HG03097 (cell line): ENCODE results near the gene RGS7.
"Not testable (repeated sequence)": the region's sequence is repeated elsewhere in the genome, so short reads cannot be mapped to it uniquely, and the experiment has no call there.

Source experiments
- ATAC-seq: cut with Tn5 transposase; IDR thresholded peaks from one replicate; pipeline ENCODE4 v1.9.1; 2021; ENCODE audit not compliant: unreplicated experiment, low FRiP score

Gene RGS7

GRCh38 chr1:241090798-241091197 is 266.2 kb downstream of the RGS7 start:
- ATAC-seq: no peak

- not testable (repeated sequence) for ATAC-seq
Measured at GRCh38 chr1:241089066-241089465, 267.9 kb downstream of the RGS7 start.

- ATAC-seq: not testable (repeated sequence)
Measured at GRCh38 chr1:241088075-241088474, 268.9 kb downstream of the RGS7 start.

- ATAC-seq: no peak
Measured at GRCh38 chr1:241086686-241087085, 270.3 kb downstream of the RGS7 start.

- no peak for ATAC-seq
Measured at GRCh38 chr1:241083285-241083684, 273.7 kb downstream of the RGS7 start.

- ATAC-seq: no peak
Measured at GRCh38 chr1:241081473-241081872, 275.5 kb downstream of the RGS7 start.

GRCh38 chr1:241079459-241079858 is 277.5 kb downstream of the RGS7 start:
- ATAC-seq: no peak

GRCh38 chr1:241079047-241079446 is 278.0 kb downstream of the RGS7 start:
- no peak for ATAC-seq

- ATAC-seq: no peak
Measured at GRCh38 chr1:241077386-241078147, 279.4 kb downstream of the RGS7 start.

- ATAC-seq: no peak
Measured at GRCh38 chr1:241074507-241074906, 282.5 kb downstream of the RGS7 start.

- ATAC-seq: no peak
Measured at GRCh38 chr1:241068359-241068758, 288.6 kb downstream of the RGS7 start.

GRCh38 chr1:241063276-241063675 is 293.7 kb downstream of the RGS7 start:
- ATAC-seq: no peak

GRCh38 chr1:241061062-241061461 is 295.9 kb downstream of the RGS7 start:
- ATAC-seq: no peak

GRCh38 chr1:241048622-241049021 is 308.4 kb downstream of the RGS7 start:
- no peak for ATAC-seq

GRCh38 chr1:241045659-241046058 is 311.3 kb downstream of the RGS7 start:
- no peak for ATAC-seq

GRCh38 chr1:241034203-241034936 is 322.6 kb downstream of the RGS7 start:
- ATAC-seq: no peak

- no peak for ATAC-seq
Measured at GRCh38 chr1:241024834-241025233, 332.2 kb downstream of the RGS7 start.

- no peak for ATAC-seq
Measured at GRCh38 chr1:241022366-241022765, 334.6 kb downstream of the RGS7 start.

GRCh38 chr1:241020851-241021697 is 335.9 kb downstream of the RGS7 start:
- ATAC-seq: no peak

GRCh38 chr1:241012708-241013340 is 344.2 kb downstream of the RGS7 start:
- ATAC-seq: no peak

- ATAC-seq: no peak
Measured at GRCh38 chr1:241007668-241008067, 349.3 kb downstream of the RGS7 start.
